Midbrain (tissue), 1 donor: ENCODE measurements around the gene PAWR.

Experiments used
- DNase-seq: peaks from one replicate; lab custom pipeline; 2025; lab: John Stamatoyannopoulos, UW

Gene PAWR, protein sequence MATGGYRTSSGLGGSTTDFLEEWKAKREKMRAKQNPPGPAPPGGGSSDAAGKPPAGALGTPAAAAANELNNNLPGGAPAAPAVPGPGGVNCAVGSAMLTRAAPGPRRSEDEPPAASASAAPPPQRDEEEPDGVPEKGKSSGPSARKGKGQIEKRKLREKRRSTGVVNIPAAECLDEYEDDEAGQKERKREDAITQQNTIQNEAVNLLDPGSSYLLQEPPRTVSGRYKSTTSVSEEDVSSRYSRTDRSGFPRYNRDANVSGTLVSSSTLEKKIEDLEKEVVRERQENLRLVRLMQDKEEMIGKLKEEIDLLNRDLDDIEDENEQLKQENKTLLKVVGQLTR

DNA sequence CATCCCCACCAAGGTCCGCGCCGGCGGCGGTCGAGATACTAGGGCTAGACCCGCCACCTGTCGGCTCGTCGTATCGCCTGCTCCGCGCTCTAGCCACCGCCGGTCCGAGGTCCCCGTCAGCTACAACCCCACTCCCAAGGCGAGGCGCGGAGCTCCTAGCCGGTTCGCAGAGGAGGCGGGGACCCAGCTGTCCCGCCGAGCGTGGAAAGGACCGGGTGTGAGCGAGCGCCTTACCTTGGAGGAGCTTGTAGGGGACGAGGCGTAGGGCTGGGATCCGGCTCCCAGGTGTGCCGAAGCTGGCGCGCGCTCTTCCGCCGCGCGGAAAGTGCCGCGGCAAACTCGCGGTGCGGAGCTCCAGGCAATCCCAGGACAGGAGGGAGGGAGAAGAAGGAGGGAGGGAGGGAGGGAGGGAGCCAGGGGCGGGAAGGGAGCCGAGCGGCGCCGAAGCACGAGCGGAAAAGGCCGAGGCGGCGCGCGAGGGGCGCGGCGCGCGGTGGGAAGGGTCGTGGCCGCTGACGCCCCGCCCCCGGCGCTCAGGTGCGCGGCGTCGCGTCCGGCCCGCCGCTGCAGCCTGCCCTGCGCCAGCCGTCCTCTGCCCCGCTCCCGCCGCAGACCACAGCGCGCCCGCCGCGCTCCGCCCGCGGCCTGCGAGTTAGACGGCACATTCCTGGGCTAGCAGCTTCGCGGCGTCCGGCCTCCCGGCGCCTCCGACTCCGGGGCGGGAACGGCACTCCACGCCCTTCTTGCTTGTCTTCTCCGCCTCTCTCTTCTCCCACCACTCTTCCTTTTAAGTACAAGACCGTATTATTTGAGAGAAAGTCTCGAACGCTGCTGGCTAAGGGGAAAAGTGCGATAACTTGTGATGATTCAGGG lies at the start of gene PAWR:
Gene PAWR, minus strand, starts transcription at position 327 of the 873 bp plus-strand sequence. CDS start 720 bp downstream, outside the sequence.
- peak; percentile 24 for DNase-seq

DNA sequence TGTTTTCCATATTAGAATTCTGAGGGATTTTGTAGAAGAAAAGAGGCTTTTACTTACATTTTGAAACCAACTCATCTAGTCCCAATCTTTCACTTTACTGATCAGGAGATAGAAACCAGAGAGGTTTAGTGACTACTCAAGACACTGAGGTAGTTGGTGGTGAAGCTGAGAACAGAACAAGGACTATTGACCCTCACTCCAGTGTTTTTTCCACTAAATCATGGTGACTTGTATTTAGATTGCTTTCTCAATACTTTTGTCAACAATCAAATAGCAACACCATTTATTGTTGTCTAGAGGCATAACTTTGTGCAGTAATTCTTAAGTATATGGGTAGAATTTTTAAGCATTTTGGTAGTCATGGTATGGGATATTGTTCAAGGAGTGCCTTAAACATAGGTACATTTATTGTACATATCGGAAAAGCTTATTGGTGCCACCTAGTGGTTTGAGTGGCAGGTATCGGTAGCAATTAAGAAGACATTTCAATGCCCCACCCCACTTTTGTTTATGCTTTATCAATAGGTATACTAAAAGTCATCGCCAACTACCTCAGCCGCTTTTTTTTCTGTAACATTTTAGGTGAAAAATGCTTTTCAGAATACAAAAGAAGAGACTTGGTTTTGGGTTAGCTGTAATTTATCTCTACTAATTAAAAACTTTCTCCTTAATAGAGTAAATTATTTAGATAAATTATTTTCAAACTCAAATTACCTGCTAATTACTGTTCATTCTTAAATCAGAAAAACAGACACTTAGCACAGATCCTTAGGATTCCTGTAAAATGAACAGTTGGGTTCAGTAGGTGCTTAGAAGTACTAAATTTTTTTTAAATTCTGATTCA lies 47.3 kb upstream of the PAWR start:
- peak; percentile 2 for DNase-seq

DNA sequence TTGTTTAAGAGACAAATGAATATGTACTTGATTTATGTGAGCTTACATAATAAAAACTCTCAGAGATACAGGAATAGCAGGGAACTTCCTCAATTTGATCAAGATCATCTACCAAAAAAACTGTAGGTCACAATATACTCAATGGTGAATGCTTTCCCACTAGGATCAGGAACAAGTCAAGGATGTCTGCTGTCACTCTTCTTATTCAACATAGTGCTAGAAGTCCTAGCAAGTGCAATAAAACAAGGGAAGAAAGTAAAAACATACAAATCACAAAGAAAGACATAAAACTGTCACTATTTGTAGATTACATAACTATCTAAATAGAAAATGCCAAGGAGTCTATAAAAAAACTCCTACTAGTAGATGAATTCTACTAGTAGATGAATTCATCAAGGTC lies 41.9 kb upstream of the PAWR start:
- DNase-seq: no peak

DNA sequence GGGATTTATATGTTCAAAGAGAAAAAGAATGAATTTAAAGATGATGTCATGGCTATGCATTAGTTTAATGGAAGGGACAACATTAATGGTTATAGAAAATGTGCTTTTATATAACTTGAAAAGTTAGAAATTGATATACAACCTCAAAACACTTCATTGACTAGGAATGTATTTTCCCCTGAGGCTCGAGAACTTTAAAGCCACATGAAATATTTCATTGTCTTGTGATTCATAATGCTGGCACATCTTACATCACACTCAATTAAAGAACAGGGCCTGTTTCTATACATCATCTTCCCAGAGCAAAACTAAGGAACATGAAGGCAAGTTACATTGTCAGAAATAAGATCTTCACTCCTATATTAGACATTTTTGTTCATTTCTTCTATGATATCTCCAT lies 35.2 kb upstream of the PAWR start:
- DNase-seq: no peak

DNA sequence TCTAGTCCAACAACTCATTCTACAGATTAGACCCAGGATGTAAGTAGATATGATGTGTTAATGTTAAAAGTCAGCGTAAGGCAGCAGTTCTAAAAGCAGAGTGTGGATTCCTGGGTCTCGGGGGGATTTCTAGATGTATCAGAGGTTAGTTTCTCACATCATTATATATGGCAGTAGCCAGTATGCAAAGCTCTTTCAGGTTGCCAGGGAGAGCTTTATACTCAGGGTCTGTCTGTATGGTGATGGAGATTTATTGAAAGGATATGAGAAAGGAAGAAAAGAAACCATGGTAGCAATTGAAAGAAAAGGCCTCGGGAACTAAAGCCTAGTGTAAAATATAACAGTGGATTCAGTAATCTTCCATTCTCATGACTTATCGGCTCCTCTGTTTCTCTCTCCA lies 26.2 kb upstream of the PAWR start:
- no peak for DNase-seq

DNA sequence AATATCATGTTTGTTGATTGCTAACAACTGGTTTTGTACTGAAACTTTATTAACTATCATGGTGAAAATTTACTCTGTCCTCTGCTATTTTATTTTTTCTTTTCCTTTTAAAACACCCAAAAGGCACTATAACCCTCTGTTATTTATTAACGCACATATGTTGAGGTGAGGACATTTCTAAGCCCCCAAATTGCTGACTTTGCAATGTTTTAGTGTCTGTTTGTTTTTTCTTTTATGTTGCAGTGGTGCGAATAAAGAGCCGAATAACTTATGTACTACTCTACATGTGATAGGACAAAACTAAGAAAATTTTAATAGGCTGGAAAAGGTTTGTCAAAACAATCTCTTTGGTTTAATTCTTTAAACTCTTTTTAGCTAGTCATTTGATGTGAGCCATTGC lies 24.5 kb upstream of the PAWR start:
- no peak for DNase-seq

DNA sequence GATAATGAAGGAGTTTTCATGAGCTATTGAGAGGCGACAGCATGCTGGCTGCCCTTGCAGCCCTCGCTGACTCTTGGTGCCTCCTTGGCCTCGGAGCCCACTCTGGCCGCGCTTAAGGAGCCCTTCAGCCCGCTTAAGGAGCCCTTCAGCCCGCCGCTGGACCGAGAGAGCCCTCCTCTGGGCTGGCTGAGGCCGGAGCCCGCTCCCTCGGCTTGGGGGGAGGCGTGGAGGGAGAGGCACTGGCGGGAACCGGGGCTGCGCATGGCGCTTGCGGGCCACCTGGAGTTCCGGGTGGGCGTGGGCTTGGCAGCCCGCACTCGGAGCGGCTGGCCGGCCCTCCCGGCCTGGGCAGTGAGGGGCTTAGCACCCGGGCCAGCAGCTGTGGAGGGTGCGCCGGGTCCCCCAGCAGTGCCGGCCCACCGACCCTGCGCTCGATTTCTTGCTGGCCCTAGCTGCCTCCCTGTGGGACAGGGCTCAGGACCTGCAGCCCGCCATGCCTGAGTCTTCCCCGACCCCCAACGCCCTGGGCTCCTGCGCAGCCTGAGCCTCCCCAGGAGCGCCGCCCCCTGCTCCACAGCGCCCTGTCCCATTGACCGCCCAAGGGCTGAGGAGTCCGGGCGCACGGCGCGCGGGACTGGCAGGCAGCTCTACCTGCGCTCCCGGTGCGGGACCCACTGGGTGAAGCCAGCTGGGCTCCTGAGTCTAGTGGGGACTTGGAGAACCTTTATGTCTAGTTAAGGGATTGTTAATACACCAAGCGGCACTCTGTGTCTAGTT lies 20.1 kb upstream of the PAWR start:
- no peak for DNase-seq

DNA sequence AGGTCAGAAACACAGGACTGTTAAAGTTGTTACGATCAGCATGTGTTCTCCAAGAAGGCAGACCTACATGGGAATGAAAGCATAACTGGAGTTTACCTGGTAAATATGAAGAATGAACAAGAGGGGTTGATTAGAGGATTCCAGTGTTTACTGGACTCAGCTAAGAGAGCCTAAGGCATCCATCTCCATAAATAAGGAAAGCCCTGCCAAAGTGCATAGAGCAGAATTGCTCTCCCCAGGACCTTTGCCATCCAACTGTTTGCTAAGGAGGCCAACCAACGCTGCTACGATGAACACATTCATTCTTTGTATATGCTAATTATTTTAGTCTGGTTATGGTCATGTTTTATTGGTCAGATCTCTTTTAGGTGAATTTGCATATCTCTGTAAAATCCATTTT lies 17.1 kb upstream of the PAWR start:
- no peak for DNase-seq

DNA sequence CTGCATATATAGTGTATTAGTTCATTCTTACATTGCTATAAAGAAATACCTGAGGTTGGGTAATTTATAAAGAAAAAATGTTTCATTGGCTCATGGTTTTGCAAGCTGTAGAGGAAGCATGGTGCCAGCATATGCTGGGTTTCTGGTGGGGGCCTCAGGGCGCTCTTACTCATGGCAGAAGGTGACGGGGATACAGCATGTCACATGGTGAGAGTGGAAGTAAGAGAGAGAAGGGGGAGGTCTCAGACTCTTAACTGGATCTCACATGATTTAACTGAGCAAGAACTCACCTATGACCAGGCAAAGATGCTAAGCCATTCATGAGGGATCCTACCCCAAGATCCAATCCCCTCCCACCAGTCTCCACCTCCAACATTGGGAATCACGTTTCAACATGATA lies 15.9 kb upstream of the PAWR start:
- no peak for DNase-seq

DNA sequence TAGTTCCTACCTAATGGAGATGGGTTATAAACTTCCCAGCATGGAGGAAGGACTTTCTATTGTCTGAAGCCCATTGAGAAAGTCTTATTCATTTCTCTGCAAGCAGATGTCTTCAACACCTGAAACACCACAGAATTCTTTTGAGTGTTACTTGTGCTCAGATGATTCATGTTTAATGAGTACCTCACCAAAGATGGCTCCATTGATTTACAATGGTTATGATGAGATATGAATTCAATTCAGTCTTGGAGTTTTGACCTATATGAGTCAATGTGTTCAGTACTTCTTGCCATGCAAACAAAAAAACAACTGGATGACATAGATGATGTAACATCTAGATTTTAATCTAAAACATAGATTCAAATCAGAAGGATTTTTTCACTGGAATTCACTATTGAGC lies 15.4 kb upstream of the PAWR start:
- no peak for DNase-seq

DNA sequence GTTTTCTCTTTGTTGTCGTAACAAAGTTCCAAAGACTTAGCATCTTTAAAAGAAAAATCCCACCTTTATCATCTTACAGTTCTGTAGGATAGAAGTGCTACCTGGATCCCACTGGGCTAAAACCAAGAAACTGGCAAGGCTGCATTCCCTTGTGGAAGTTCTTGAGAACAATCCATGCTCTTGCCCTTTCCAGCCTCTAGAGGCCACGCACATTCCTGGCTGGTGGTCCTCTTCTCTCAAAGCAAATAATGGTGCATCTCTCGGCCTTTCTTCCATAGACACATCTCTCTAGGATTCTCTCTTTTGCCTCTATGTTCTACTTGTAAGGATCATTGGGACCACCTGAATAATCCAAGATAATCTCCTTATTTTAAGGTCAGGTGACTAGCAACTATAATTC lies 8.2 kb upstream of the PAWR start:
- DNase-seq: no peak

DNA sequence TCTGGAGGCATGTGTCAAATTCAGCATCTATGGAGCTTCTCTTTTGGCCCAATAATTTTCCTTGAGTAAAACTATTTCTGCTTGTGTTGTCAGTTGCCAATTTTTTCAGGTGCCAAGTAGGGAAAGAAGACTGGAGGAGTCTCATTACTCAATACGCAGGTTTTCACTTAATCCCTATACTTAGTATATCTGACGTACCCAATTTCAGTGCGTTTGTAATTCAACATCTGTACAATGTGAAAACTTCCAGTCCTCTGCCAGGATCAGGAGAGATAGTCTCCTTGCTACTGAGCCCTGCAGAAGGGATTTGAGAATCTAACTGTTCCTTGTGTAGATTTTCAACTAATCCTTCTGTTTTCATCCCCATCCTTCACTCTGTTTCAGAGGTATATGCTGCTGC lies 5.7 kb upstream of the PAWR start:
- DNase-seq: no peak

DNA sequence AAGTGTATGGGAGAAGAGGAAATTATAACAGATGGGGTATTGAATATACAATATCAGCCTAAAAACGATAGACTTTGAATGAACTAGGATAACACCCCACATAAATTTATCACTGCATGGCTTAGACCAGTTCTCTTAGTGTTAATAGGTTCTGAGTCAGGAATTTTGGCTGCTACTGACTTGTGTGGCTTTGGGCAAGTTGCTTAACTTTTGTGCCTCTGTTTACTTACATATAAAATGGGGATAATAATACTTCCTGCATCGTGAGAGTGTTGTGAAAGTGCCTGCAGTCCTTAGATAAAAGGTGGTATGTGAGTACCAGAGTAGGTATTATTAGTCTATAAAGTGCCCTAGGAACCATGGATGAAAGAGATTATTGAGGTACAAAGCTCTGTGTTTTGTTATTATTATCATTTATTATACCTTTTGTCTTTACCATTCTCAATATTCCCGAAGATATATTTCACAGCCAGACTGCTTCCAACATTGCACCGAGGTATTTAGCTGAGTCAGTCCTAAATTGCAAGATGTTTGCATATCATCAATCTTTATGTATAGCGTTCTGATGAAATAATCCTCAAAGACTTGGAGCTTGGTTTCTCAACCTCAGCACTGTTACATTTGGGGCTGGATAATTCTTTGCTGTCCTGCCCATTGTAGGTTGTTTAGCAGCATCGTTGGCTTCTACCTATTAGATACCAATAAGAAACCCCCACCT lies 2.3 kb upstream of the PAWR start:
- DNase-seq: no peak

DNA sequence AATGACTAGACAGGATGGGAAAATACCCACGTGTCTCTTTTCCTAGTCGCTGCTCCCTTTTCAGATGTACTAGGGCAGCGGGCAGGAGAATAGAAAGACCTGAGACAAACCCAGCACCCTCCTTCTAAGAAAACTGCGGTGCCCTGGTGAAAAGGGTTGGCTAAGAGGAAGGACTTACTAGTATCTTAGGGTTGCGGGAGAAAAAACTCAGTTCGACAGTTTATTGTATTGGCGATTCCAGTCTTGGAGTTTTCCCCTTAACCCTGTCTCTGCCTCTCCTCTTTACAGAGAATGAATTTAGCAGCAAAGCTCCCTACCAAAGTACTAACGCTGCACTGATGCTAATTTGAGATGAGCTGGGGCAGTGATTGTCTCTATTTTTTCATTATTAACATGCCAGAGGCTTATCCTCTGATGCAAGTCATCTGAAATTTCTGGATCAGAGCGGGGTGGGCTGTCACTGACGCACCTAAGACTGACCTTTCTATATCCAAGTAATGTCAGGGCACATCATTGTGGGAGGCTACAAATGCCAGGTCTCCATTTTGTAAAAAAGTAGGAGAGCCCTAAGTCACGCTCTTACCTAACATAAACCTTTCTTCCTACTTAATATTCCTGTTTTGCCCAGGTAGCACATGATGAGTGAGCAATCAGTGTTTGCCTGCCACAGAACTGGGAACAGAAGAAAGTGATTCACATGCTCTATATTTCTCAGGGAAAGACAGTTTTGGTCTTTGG lies 916 bp upstream of the PAWR start:
- DNase-seq: no peak

DNA sequence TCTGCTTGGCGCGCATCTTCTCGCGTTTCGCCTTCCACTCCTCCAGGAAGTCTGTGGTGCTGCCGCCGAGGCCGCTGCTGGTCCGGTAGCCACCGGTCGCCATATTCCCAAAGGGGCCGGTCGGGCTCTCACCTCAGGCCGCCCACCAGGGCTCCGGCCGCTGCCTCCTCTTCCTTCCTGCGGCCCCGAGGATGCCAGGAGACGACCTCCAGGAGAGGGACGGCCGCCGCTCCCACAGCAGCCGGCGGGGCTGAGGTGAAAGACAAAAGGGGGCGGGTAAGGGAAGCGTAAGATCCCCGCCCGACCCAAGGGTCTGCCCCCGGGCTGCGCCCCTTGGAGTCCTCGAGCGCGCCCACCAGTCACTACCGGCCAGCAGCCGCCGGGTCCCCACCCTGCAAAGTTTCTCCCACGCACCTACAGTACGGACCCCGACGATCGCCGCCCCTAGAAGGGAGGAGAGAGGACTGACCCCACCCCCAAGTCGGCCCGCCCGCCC lies 574 bp downstream of the PAWR start:
- no peak for DNase-seq

DNA sequence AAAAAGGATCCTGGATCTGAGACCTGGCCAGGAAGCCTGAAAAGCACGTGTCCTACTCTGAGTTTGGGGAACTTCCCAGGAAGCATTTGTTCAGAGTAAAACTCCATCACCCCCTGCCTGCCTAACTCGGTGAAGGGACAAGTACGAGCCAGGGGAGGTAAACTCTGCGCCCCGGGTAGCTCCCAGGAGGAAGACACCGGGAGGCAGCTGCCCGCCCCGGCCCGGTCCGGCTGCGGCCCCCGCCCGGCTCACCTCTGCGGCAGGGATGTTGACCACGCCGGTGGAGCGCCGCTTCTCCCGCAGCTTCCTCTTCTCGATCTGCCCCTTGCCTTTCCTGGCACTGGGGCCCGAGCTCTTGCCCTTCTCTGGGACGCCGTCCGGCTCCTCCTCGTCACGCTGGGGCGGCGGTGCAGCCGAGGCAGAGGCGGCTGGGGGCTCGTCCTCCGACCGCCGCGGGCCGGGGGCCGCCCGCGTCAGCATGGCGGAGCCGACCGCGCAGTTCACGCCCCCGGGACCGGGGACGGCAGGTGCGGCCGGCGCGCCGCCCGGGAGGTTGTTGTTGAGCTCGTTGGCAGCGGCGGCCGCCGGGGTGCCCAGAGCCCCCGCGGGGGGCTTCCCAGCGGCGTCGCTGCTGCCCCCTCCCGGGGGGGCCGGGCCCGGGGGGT lies 1.2 kb downstream of the PAWR start:
- DNase-seq: peak; percentile 27

DNA sequence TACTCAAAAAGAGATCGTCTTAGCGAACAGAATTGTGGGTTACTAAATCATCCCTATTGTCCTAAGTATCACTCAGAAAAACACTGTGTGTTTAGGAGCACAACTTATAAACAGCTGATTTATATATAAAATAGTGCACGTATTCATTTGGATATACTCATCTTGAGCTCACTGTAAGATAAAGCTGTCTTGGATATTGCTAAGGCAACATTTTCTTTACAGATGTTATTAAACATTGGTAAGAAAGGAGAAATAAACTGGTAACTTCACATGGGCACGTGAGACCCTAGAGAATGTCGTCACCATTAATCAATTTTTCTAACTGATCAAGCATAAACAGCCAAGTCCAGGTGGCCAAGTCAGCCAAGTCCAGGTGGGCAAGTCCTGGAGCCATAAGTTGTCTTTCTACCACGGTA lies 1.7 kb downstream of the PAWR start:
- no peak for DNase-seq

DNA sequence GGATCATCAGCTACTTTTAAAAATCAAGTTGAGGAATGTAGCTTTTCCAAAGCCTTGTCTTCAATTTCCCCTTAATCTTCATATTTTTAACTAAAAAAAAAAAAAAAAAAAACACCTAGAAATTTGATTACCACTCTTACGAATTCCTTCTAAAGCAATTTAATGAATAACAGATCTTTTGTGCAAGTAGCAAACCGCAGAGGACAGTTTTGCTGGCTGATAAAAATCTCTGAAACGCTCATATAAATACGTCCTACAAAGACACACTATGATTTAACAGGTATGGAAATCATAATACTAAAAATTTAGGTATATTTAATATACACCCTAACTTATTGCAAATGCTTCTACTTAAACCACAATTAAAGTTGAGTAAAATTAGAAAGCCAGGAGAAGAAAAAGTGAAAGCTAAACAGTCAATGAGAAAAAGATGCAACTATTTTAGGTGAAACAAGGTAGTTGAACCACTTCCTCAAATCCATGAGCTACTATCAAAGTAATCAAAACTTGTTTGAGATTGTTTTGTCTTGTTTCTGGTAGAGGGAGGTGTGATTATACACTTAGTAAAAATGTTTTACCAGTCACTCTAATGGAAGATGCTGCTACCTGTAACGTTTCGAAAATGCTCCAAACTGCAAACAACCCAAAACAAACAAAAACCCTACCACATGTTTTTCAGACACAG lies 2.2 kb downstream of the PAWR start:
- DNase-seq: no peak

DNA sequence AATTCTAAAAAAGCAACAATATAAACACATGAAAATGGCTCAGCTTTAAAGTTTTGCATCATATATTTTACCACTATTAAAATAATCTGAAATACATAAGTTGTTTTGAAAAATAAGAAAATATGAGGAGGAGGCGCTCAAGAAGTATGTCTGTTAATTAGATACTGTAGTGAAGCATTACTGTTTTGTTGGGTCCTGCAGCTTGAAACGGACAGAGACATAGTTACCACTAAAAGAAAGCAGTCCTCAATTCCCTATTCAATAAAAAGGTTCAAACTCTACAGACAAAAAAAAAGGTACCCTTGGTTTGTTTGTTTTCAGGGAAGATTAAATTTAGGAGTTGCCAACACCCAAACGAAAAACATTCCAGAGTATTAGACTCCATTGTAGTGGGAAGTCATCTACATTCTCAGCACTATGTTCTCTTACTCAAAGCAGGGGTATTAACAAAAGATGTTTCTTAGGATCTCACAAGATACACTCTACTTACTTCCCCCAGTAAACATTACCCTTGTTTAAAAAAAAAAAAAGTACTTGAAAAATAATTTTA lies 3.0 kb downstream of the PAWR start:
- no peak for DNase-seq
